ENCODE measurements around the gene LRRC23. TPM values are rescaled to one million over a fixed set of nuclear protein-coding genes. Genes with fewer than 3 reads are reported as not detected.
"Not testable (repeated sequence)": the region's sequence is repeated elsewhere in the genome, so short reads cannot be mapped to it uniquely, and the experiment has no call there.

LRRC23 gene
- total RNA-seq, 1 donor from 2014 or later = 11.6 TPM

DNA sequence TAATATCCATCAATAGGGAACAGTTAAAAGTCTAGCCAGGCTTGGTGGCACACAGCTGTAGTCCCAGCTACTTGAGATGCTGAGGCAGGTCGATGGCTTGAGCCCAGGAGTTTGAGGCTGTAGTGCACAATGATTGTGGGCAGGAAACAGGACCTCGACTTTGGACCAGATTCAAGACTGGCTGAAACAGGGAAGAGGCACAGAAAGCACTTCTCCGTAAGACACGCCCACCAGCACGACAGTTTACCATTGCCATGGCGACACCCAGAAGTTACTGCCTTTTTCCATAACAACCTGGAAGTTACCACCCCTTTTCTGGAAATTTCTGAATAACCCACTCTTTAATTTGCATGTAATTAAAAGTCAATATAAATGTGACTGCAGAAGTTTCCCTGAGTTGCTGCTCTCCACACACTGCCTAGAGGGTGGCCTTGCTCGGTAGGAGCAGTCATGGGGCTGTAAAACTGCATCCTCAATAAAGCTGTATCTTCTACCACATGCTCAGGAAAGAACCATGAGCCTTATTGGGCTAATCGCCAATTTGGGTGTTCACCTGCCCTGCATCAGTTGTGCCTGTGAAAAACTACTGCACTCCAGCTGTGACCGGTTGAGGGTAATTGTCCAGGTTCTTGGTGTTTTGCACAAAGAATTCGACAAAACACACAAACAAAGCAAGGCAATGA lies 4.6 kb upstream of the LRRC23 start:
- no peaks in the 10 kb centered on the region for H3K9me3 ChIP-seq (replicated peaks)
- H3K4me1 ChIP-seq = peaks cover 9% of the 10 kb centered on the region
- no peaks in the 10 kb centered on the region for H3K36me3 ChIP-seq
- no peak overlapping the region for H3K4me3 ChIP-seq
- no peak for TF ChIP-seq CTCF (IDR thresholded peaks at IDR 0.05; ENCODE audit: borderline replicate concordance)
- intact Hi-C loops (cut with micrococcal nuclease) = no loop called here
- no peaks in the 10 kb centered on the region for H3K27me3 ChIP-seq (ENCODE audit: low read depth)
- no peak overlapping the region for H3K27ac ChIP-seq (replicated peaks)
- peak; percentile 58 for DNase-seq

GRCh38 chr12:6902448-6902847 lies 2.2 kb upstream of the LRRC23 start:
- no peak overlapping the region for H3K27ac ChIP-seq (replicated peaks)
- intact Hi-C loops (cut with micrococcal nuclease) = no loop called here
- no peak for TF ChIP-seq CTCF (IDR thresholded peaks at IDR 0.05; ENCODE audit: borderline replicate concordance)
- no peaks in the 10 kb centered on the region for H3K36me3 ChIP-seq
- H3K9me3 ChIP-seq (replicated peaks) = no peaks in the 10 kb centered on the region
- peaks cover 14% of the 10 kb centered on the region for H3K4me1 ChIP-seq
- no peak for DNase-seq
- no peaks in the 10 kb centered on the region for H3K27me3 ChIP-seq (ENCODE audit: low read depth)
- no peak overlapping the region for H3K4me3 ChIP-seq

DNA sequence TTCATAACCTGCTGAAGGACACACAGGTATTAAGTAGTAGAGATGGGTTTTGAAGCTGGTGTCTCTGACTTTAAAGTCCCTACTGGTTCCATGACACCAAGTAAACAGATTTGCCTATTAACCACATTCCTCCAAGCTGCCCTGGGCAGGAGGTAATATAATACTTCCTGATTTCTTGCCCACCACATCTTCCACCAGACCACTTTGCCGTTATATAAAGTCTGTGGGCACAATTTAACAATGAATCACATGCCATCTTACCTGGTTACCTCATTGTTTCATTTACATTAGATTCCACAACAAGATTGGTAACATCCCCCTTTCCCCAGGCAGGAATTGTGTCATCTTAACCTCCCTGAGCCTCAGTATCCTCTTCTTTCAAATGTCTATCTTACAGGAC lies 900 bp upstream of the LRRC23 start:
- no peak for TF ChIP-seq CTCF (IDR thresholded peaks at IDR 0.05; ENCODE audit: borderline replicate concordance)
- DNase-seq = no peak
- H3K4me1 ChIP-seq = peaks cover 14% of the 10 kb centered on the region
- no peak overlapping the region for H3K4me3 ChIP-seq
- H3K27me3 ChIP-seq (ENCODE audit: low read depth) = no peaks in the 10 kb centered on the region
- H3K27ac ChIP-seq (replicated peaks) = no peak overlapping the region
- intact Hi-C loops (cut with micrococcal nuclease) = no loop called here
- H3K9me3 ChIP-seq (replicated peaks) = no peaks in the 10 kb centered on the region
- no peaks in the 10 kb centered on the region for H3K36me3 ChIP-seq

DNA sequence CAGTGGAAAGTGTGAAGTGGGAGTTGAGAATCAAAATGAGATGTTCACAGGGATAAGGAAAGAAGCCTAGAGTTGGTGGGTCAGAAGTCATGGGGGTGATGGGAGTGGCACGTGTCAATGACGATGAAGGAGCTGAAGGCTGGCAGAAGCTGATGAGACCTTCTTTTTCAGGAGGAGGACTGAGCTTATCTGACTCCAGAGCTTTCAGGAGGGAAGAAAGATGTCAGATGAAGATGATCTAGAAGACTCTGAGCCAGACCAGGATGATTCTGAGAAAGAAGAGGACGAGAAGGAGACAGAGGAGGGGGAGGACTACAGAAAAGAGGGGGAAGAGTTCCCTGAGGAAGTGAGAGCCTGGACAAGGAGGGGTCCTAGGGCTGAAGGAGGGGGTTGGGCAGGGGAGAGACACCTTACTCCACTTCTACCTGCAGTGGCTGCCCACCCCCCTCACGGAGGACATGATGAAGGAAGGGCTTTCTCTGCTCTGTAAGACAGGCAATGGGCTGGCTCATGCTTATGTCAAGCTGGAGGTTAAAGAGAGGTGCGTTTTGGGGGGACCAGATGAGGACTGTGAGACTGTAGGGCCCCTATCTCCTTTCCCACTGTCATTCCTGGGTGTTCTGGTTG lies 905 bp downstream of the LRRC23 start:
- no peak for TF ChIP-seq CTCF (IDR thresholded peaks at IDR 0.05; ENCODE audit: borderline replicate concordance)
- Histone ChIP-seq H3K4me3 (peak overlapping the region; percentile 74), H3K9me3 (replicated peaks) (no peaks in the 10 kb centered on the region), H3K36me3 (no peaks in the 10 kb centered on the region), H3K27ac (replicated peaks) (peak overlapping the region; percentile 77), H3K27me3 (ENCODE audit: low read depth) (no peaks in the 10 kb centered on the region), H3K4me1 (peaks cover 14% of the 10 kb centered on the region)
- intact Hi-C loops (cut with micrococcal nuclease) = no loop called here
- no peak for DNase-seq

- H3K4me3 ChIP-seq; intact Hi-C loops (cut with micrococcal nuclease); H3K9me3 ChIP-seq (replicated peaks); H3K27me3 ChIP-seq (ENCODE audit: low read depth); H3K27ac ChIP-seq (replicated peaks); H3K36me3 ChIP-seq; DNase-seq: not testable (repeated sequence)
- peaks cover 14% of the 10 kb centered on the region for H3K4me1 ChIP-seq
Measured at GRCh38 chr12:6908141-6908540, 3.5 kb downstream of the LRRC23 start.

DNA sequence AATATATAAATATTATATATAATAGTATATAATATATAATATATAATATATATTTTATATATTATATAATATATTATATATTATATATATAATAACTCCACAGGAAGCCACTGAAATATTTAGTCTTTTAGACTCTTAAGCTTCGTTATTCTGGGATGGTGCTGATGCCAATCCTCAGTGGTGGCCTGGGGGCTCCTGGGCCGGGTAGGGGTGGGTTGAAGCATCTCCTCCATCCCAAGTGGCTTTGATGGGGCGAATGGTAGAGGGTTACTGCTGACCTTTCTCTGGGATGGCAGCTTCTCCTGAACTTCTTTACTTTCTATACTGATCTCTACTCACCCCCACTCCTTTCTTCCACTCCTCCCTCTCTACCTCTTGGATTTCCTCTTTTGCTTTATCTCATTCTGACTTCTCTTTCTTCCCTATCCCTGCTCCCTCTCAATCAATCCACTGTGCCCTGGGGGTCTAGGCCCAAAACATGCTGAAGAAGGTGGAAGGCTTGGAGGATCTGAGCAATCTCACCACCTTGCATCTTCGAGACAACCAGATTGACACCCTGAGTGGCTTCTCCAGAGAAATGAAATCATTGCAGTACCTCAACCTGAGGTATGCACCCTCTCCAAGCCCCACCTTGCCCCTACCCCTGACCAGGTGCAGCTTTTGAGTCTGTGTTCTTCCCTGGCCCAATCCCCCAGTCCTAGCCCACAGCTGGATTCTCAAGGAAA lies 5.0 kb downstream of the LRRC23 start:
- Histone ChIP-seq H3K4me1 (peaks cover 18% of the 10 kb centered on the region), H3K9me3 (replicated peaks) (no peaks in the 10 kb centered on the region), H3K36me3 (no peaks in the 10 kb centered on the region), H3K4me3 (no peak overlapping the region), H3K27ac (replicated peaks) (no peak overlapping the region), H3K27me3 (ENCODE audit: low read depth) (no peaks in the 10 kb centered on the region)
- TF ChIP-seq CTCF (IDR thresholded peaks at IDR 0.05; ENCODE audit: borderline replicate concordance) = no peak
- intact Hi-C loops (cut with micrococcal nuclease) = no loop called here
- DNase-seq = no peak

All from left ventricle myocardium inferior (tissue), 1 donor.